Body of pancreas (tissue), 4 donors: Measurements from ENCODE around the gene ITPK1. TPM values are rescaled to one million over a fixed set of nuclear protein-coding genes. Genes with fewer than 3 reads are reported as not detected.
A peak's percentile ranks its signal among the peaks of the same experiment; 100 is the strongest.

Experiments used
- ATAC-seq: fragments of 150-250 bp; one replicate; pipeline ENCODE4 v1.9.1; 2016
- DNase-seq, 4 donors: peaks; one replicate each; pipeline ENCODE4 v3.0.0-alpha.2; 2019
- H3K27ac ChIP-seq, 4 donors: fragments of 200-600 bp; sonication (generic); 1 replicate in 3 of 4; 2 replicates in 1 of 4; pipeline versions ENCODE4 v1.5.1 to v1.6.1; 2016 to 2019; ENCODE audit warnings: mild to moderate bottlenecking in 1 of 4, mixed read lengths in 1 of 4, moderate library complexity in 1 of 4
- H3K27me3 ChIP-seq, 2 donors: fragments of 200-600 bp; sonication (generic); one replicate each; pipeline ENCODE4 v1.6.0; 2016; ENCODE audit warnings: mild to moderate bottlenecking in 1 of 2
- H3K36me3 ChIP-seq, 2 donors: fragments of 200-600 bp; sonication (generic); replicated peaks in 1 of 2; 2 replicates each; pipeline ENCODE4 v1.5.1; 2016; ENCODE audit warnings: low read depth in 2 of 2; ENCODE audit not compliant: insufficient read depth in 1 of 2
- H3K4me1 ChIP-seq: fragments of 200-600 bp; sonication (generic); one replicate; pipeline ENCODE4 v1.6.0; 2016
- H3K4me3 ChIP-seq, 2 donors: fragments of 200-600 bp; sonication (generic); 1 replicate in 1 of 2; 2 replicates in 1 of 2; pipeline ENCODE4 v1.5.1; 2016 to 2019
- H3K9me3 ChIP-seq, 3 donors: fragments of 200-600 bp; sonication (generic); 1 replicate in 2 of 3; 2 replicates in 1 of 3; pipeline ENCODE4 v1.5.1; 2016
- CTCF ChIP-seq, 7 experiments: fragments of 450-650 bp in 4 of 7; fragments of 200-600 bp in 3 of 7; sonication (generic) in 3 of 7; IDR thresholded peaks; one replicate each; pipeline ENCODE4 v1.5.1; 2016 to 2019; ENCODE audit warnings: antibody characterized with exemption in 7 of 7
- POLR2A ChIP-seq, 3 donors: fragments of 450-650 bp; IDR thresholded peaks; one replicate each; pipeline ENCODE4 v1.6.1; 2016; ENCODE audit warnings: antibody characterized with exemption in 3 of 3, mild to moderate bottlenecking in 2 of 3
- WGBS, 2 donors: methylation state at CpG; one replicate each; pipeline ENCODE4 v1.1.5; 2017; 5-methylcytosine and 5-hydroxymethylcytosine counted together
- intact Hi-C: fragments of 100-400 bp; cut with DNase I; formaldehyde crosslinking; loops from one replicate; pipeline ENCODE4 v1.15.1; 2023
- total RNA-seq, 2 donors: library from RNA; depleted of rRNA; stranded (reverse); fragments of >200 nt; gene quantifications; one replicate each; pipeline ENCODE4 v1.1.0, GENCODE V29; 2016

ITPK1 gene
- total RNA-seq, 2 donors from 2014 or later, result 30.1 to 32.6 TPM

- DNase-seq, result no peak
- H3K27ac ChIP-seq, result peak overlapping the region in 1 of 4 donors; percentile 9
- intact Hi-C loops, result no loop called here
- H3K4me1 ChIP-seq, result peaks cover 77% of the 10 kb centered on the region
- no peaks in the 10 kb centered on the region for H3K36me3 ChIP-seq
- 90 to 95% methylated on average over 5 to 7 of the region's 7 CpGs for WGBS, 2 donors
- no peak for ATAC-seq
- TF ChIP-seq POLR2A (IDR thresholded peaks at IDR 0.05), result no peak
- no peak for TF ChIP-seq CTCF (IDR thresholded peaks at IDR 0.05)
- no peaks in the 10 kb centered on the region for H3K9me3 ChIP-seq
- no peaks in the 10 kb centered on the region for H3K27me3 ChIP-seq
- no peak overlapping the region for H3K4me3 ChIP-seq
Measured at GRCh38 chr14:93046705-93047050, 69.0 kb downstream of the ITPK1 start.

- Histone ChIP-seq H3K36me3 (no peaks in the 10 kb centered on the region), H3K9me3 (no peaks in the 10 kb centered on the region), H3K4me1 (peaks cover 82% of the 10 kb centered on the region), H3K4me3 (no peak overlapping the region), H3K27ac (no peak overlapping the region), H3K27me3 (no peaks in the 10 kb centered on the region)
- DNase-seq (no peak), ATAC-seq (no peak)
- TF ChIP-seq POLR2A (IDR thresholded peaks at IDR 0.05) (no peak), CTCF (IDR thresholded peaks at IDR 0.05) (no peak)
- 84 to 92% methylated on average over 16 of the region's 16 CpGs for WGBS, 2 donors
- intact Hi-C loops, result no loop called here
Measured at GRCh38 chr14:93045965-93046704, 69.6 kb downstream of the ITPK1 start.

GRCh38 chr14:93045211-93045674 is 70.5 kb downstream of the ITPK1 start:
- TF ChIP-seq CTCF (IDR thresholded peaks at IDR 0.05) (no peak), POLR2A (IDR thresholded peaks at IDR 0.05) (no peak)
- intact Hi-C loops, result no loop called here
- H3K27me3 ChIP-seq, result no peaks in the 10 kb centered on the region
- WGBS, 2 donors, result 78 to 83% methylated on average over 6 to 9 of the region's 9 CpGs
- no peaks in the 10 kb centered on the region for H3K9me3 ChIP-seq
- DNase-seq (no peak), ATAC-seq (no peak)
- peak overlapping the region; percentile 69 to 91 (median 79) for H3K27ac ChIP-seq
- H3K36me3 ChIP-seq, result no peaks in the 10 kb centered on the region
- H3K4me1 ChIP-seq, result peaks cover 81% of the 10 kb centered on the region
- H3K4me3 ChIP-seq, result no peak overlapping the region

GRCh38 chr14:93044556-93044955 is 71.2 kb downstream of the ITPK1 start:
- Histone ChIP-seq H3K4me1 (peaks cover 81% of the 10 kb centered on the region), H3K9me3 (no peaks in the 10 kb centered on the region), H3K27me3 (no peaks in the 10 kb centered on the region), H3K27ac (peak overlapping the region; percentile 69 to 91 (median 79)), H3K4me3 (no peak overlapping the region), H3K36me3 (no peaks in the 10 kb centered on the region)
- no peak for ATAC-seq
- no peak for DNase-seq
- intact Hi-C loops, result no loop called here
- 91 to 96% methylated on average over 9 of the region's 9 CpGs for WGBS, 2 donors
- TF ChIP-seq CTCF (IDR thresholded peaks at IDR 0.05) (no peak), POLR2A (IDR thresholded peaks at IDR 0.05) (no peak)

GRCh38 chr14:93044121-93044520 is 71.6 kb downstream of the ITPK1 start:
- Histone ChIP-seq H3K27ac (peak overlapping the region; percentile 69 to 91 (median 79)), H3K9me3 (no peaks in the 10 kb centered on the region), H3K36me3 (no peaks in the 10 kb centered on the region), H3K4me1 (peaks cover 79% of the 10 kb centered on the region), H3K4me3 (no peak overlapping the region), H3K27me3 (no peaks in the 10 kb centered on the region)
- intact Hi-C loops, result no loop called here
- 63 to 69% methylated on average over 7 of the region's 7 CpGs for WGBS, 2 donors
- TF ChIP-seq POLR2A (IDR thresholded peaks at IDR 0.05) (no peak), CTCF (IDR thresholded peaks at IDR 0.05) (no peak)
- DNase-seq (no peak), ATAC-seq (peak; percentile 33)
